Stimulated activated CD8-positive, alpha-beta memory T cell treated with anti-CD3 and anti-CD28 coated beads, Interleukin-4, amount 100 ng/mL, for 4 hours (primary cell): Measurements from ENCODE around the gene PNP.
"Not testable (repeated sequence)": the region's sequence is repeated elsewhere in the genome, so short reads cannot be mapped to it uniquely, and the experiment has no call there.

Experiments
- DNase-seq, 2 donors: peaks; one replicate each; pipeline ENCODE4 v3.0.0-alpha.2; 2020; ENCODE audit warnings: low read depth in 2 of 2, low spot score in 1 of 2

Gene PNP

GRCh38 chr14:20489093-20489994 is 20.1 kb downstream of the PNP start:
- no peak for DNase-seq

GRCh38 chr14:20490563-20490962 is 21.4 kb downstream of the PNP start:
- DNase-seq = no peak

- DNase-seq = no peak
These were observed 23.3 kb downstream of the PNP start for GRCh38 chr14:20492486-20492885.

- DNase-seq = no peak
These were observed 24.4 kb downstream of the PNP start for GRCh38 chr14:20493634-20494033.

GRCh38 chr14:20494935-20495766 is 25.9 kb downstream of the PNP start:
- DNase-seq = no peak

GRCh38 chr14:20498622-20499021 is 29.4 kb downstream of the PNP start:
- no peak for DNase-seq

GRCh38 chr14:20499108-20499507 is 29.9 kb downstream of the PNP start:
- DNase-seq = no peak

- no peak for DNase-seq
These were observed 30.7 kb downstream of the PNP start for GRCh38 chr14:20499881-20500280.

- no peak for DNase-seq
These were observed 32.1 kb downstream of the PNP start for GRCh38 chr14:20501346-20501745.

- DNase-seq = no peak
These were observed 34.7 kb downstream of the PNP start for GRCh38 chr14:20503898-20504297.

- not testable (repeated sequence) for DNase-seq
These were observed 37.1 kb downstream of the PNP start for GRCh38 chr14:20506276-20506675.

- DNase-seq = not testable (repeated sequence)
These were observed 37.5 kb downstream of the PNP start for GRCh38 chr14:20506752-20507151.

- not testable (repeated sequence) for DNase-seq
These were observed 38.3 kb downstream of the PNP start for GRCh38 chr14:20507537-20507936.

- DNase-seq = no peak
These were observed 39.2 kb downstream of the PNP start for GRCh38 chr14:20508367-20508766.

GRCh38 chr14:20512177-20512905 is 43.1 kb downstream of the PNP start:
- DNase-seq = no peak

GRCh38 chr14:20515846-20516245 is 46.6 kb downstream of the PNP start:
- DNase-seq = no peak

GRCh38 chr14:20516921-20517320 is 47.7 kb downstream of the PNP start:
- no peak for DNase-seq

GRCh38 chr14:20522332-20522731 is 53.1 kb downstream of the PNP start:
- no peak for DNase-seq

- no peak for DNase-seq
These were observed 54.8 kb downstream of the PNP start for GRCh38 chr14:20524027-20524426.
